Lung (tissue), 16 donors: ENCODE data around the gene VASN. TPM values are rescaled to one million over a fixed set of nuclear protein-coding genes. Genes with fewer than 3 reads are reported as not detected.

Experiments used
- ATAC-seq: fragments of 200-7000 bp; cut with Tn5 transposase; one replicate; pipeline ENCODE4 v1.9.1; 2020; ENCODE audit warnings: moderate number of reproducible peaks; ENCODE audit not compliant: insufficient read depth, low FRiP score
- DNase-seq, 3 donors: peaks; one replicate each; pipeline ENCODE4 v3.0.0-alpha.2; 2013 to 2017
- H3K27ac ChIP-seq, 2 donors: one replicate each; pipeline ENCODE4 v1.5.1; 2013; ENCODE audit warnings: mild to moderate bottlenecking in 2 of 2, moderate library complexity in 2 of 2, control low read depth in 1 of 2, inconsistent platforms in 1 of 2, low read depth in 1 of 2, low read length in 1 of 2
- H3K27me3 ChIP-seq, 3 donors: one replicate each; pipeline ENCODE4 v1.5.1; 2013; ENCODE audit warnings: low read length in 2 of 3; ENCODE audit not compliant: control insufficient read depth in 3 of 3, insufficient read depth in 3 of 3
- H3K36me3 ChIP-seq, 4 donors: one replicate each; pipeline ENCODE4 v1.5.1; 2013; ENCODE audit warnings: low read length in 4 of 4, mild to moderate bottlenecking in 1 of 4, moderate library complexity in 1 of 4; ENCODE audit not compliant: control insufficient read depth in 4 of 4, insufficient read depth in 4 of 4
- H3K4me1 ChIP-seq, 5 donors: one replicate each; pipeline ENCODE4 v1.5.1; 2013; ENCODE audit warnings: low read length in 5 of 5, mild to moderate bottlenecking in 2 of 5, moderate library complexity in 1 of 5; ENCODE audit not compliant: control insufficient read depth in 5 of 5, insufficient read depth in 5 of 5
- H3K4me3 ChIP-seq: one replicate; pipeline ENCODE4 v1.5.1; 2013; ENCODE audit warnings: mild to moderate bottlenecking, control low read depth, moderate library complexity
- H3K9ac ChIP-seq, 2 donors: one replicate each; pipeline ENCODE4 v1.5.1; 2013; ENCODE audit warnings: low read length in 2 of 2, control low read depth in 1 of 2; ENCODE audit not compliant: insufficient read depth in 1 of 2
- H3K9me3 ChIP-seq, 4 donors: one replicate each; pipeline ENCODE4 v1.5.1; 2013; ENCODE audit warnings: low read length in 3 of 4, mild to moderate bottlenecking in 1 of 4, moderate library complexity in 1 of 4; ENCODE audit not compliant: control insufficient read depth in 4 of 4, insufficient read depth in 3 of 4
- CTCF ChIP-seq: IDR thresholded peaks from 2 replicates; pipeline ENCODE4 v1.5.1; 2012; ENCODE audit warnings: mild to moderate bottlenecking; ENCODE audit errors: control extremely low read depth, extremely low read depth
- WGBS, 2 donors: extraction: QIAGEN DNeasy Blood & Tissue Kit; methylation state at CpG; one replicate each; pipeline ENCODE4 v1.1.7; 2013; 5-methylcytosine and 5-hydroxymethylcytosine counted together
- long read RNA-seq, 5 donors: transcript quantifications; one replicate each; lab custom pipeline, GENCODE V29; 2026
- polyA plus RNA-seq, 2 donors: library from polyadenylated mRNA; stranded (reverse); fragments of 200-250 nt; gene quantifications; one replicate each; pipeline ENCODE4 v1.2.1, GENCODE V29; 2013
- total RNA-seq, 2 donors: library from RNA; depleted of rRNA in 1 of 2; stranded (reverse); fragments of >200 nt in 1 of 2; gene quantifications; one replicate each; pipeline ENCODE4 v1.2.1, GENCODE V29; 2014 to 2021
- donor health status: control.
- donor health status: control.
- donor health status: Bipolar disorder and iron deficiency.
- donor health status: healthy.
- donor health status: DM: yes; HTN: yes; CAD: no.

VASN gene
- 10 to 100 TPM; 32.9 to 42.9 TPM for total RNA-seq
- polyA plus RNA-seq = 10 to 100 TPM; 18.8 to 29.6 TPM
- long read RNA-seq, donor 1, transcript VASN-201 (2 exons, 2,806 nt) = major isoform, 21 of 51 reads
- long read RNA-seq, donor 1, partial matches to known transcripts = 30 of 51 reads
- long read RNA-seq, donor 1, other reads (novel, unspliced or antisense) = 0 of 51 reads
- long read RNA-seq, donor 2, transcript VASN-201 (2 exons, 2,806 nt) = major isoform, 14 of 14 reads
- long read RNA-seq, donor 2, partial matches to known transcripts = 0 of 14 reads
- long read RNA-seq, donor 2, other reads (novel, unspliced or antisense) = 0 of 14 reads
- long read RNA-seq, donor 3, transcript VASN-201 (2 exons, 2,806 nt) = major isoform, 10 of 18 reads
- long read RNA-seq, donor 3, partial matches to known transcripts = 8 of 18 reads
- long read RNA-seq, donor 3, other reads (novel, unspliced or antisense) = 0 of 18 reads
- long read RNA-seq, donor 4, transcript VASN-201 (2 exons, 2,806 nt) = major isoform, 10 of 10 reads
- long read RNA-seq, donor 4, partial matches to known transcripts = 0 of 10 reads
- long read RNA-seq, donor 4, other reads (novel, unspliced or antisense) = 0 of 10 reads
- long read RNA-seq, donor 5, transcript VASN-201 (2 exons, 2,806 nt) = major isoform, 17 of 17 reads
- long read RNA-seq, donor 5, partial matches to known transcripts = 0 of 17 reads
- long read RNA-seq, donor 5, other reads (novel, unspliced or antisense) = 0 of 17 reads

- ATAC-seq = peak; percentile 73
- H3K27ac ChIP-seq = peak within 1 kb of the TSS; percentile 61 to 86
- H3K9ac ChIP-seq = peak within 1 kb of the TSS in 1 of 2 donors; percentile 42
- no peak for TF ChIP-seq CTCF
- H3K9me3 ChIP-seq = no peaks in the 10 kb centered on the region
- WGBS, 2 donors = 6 to 8% methylated on average over 44 to 50 of the region's 50 CpGs
- H3K36me3 ChIP-seq = peaks cover 0 to 3% (median 0%) of the 10 kb centered on the region in 4 donors
- H3K4me3 ChIP-seq = peak within 1 kb of the TSS; percentile 39
- H3K4me1 ChIP-seq = peaks cover 7 to 60% (median 43%) of the 10 kb centered on the region in 5 donors
- H3K27me3 ChIP-seq = no peaks in the 10 kb centered on the region
- DNase-seq = peak; percentile 82 to 87 (median 87)
These were observed at the start of gene VASN for GRCh38 chr16:4371357-4372000. Gene VASN, plus strand, starts transcription at chr16:4371848. Its CDS starts 9,030 bp downstream, at chr16:4380878.

GRCh38 chr16:4322121-4323052 is 49.3 kb upstream of the VASN start:
- peak overlapping the region in 1 of 2 donors; percentile 59 for H3K27ac ChIP-seq
- no peaks in the 10 kb centered on the region for H3K9me3 ChIP-seq
- no peak for ATAC-seq
- no peak overlapping the region for H3K4me3 ChIP-seq
- 82 to 85% methylated on average over 30 of the region's 30 CpGs for WGBS, 2 donors
- no peak for TF ChIP-seq CTCF
- H3K27me3 ChIP-seq = no peaks in the 10 kb centered on the region
- H3K4me1 ChIP-seq = peaks cover 11 to 71% (median 63%) of the 10 kb centered on the region in 5 donors
- H3K36me3 ChIP-seq = no peaks in the 10 kb centered on the region
- H3K9ac ChIP-seq = no peak overlapping the region
- DNase-seq = no peak

GRCh38 chr16:4323071-4323844 is 48.4 kb upstream of the VASN start:
- no peak for TF ChIP-seq CTCF
- Histone ChIP-seq H3K4me1 (peaks cover 5 to 64% (median 55%) of the 10 kb centered on the region in 5 donors), H3K4me3 (no peak overlapping the region), H3K9ac (no peak overlapping the region), H3K9me3 (no peaks in the 10 kb centered on the region), H3K27me3 (no peaks in the 10 kb centered on the region), H3K36me3 (no peaks in the 10 kb centered on the region), H3K27ac (peak overlapping the region; percentile 68 to 91)
- no peak for ATAC-seq
- DNase-seq = peak in 2 of 3 donors; percentile 46 to 55
- 47 to 68% methylated on average over 21 of the region's 21 CpGs for WGBS, 2 donors
